GM23248 (cell line): ENCODE data around the gene MAML2. TPM values are rescaled to one million over a fixed set of nuclear protein-coding genes. Genes with fewer than 3 reads are reported as not detected.

Experiments used
- DNase-seq: peaks from one replicate; pipeline ENCODE4 v3.0.0-alpha.2; 2015
- H2AFZ ChIP-seq: fragments of 200-600 bp; sonication (generic); 2 replicates; pipeline ENCODE4 v1.6.1; 2016; ENCODE audit warnings: antibody characterized with exemption
- H3F3A ChIP-seq: fragments of 200-600 bp; sonication (generic); 2 replicates; pipeline ENCODE4 v1.6.1; 2016; ENCODE audit warnings: mild to moderate bottlenecking, antibody characterized with exemption, mixed run types; ENCODE audit not compliant: insufficient read depth
- H3K27ac ChIP-seq: fragments of 200-600 bp; sonication (generic); 2 replicates; pipeline ENCODE4 v1.5.1; 2016; ENCODE audit warnings: mild to moderate bottlenecking
- H3K27me3 ChIP-seq: fragments of 200-600 bp; sonication (generic); replicated peaks from 2 replicates; pipeline ENCODE4 v1.6.1; 2016; ENCODE audit warnings: mild to moderate bottlenecking; ENCODE audit not compliant: insufficient read depth
- H3K36me3 ChIP-seq: fragments of 200-600 bp; sonication (generic); 2 replicates; pipeline ENCODE4 v1.6.1; 2016; ENCODE audit warnings: low read depth, mild to moderate bottlenecking
- H3K4me1 ChIP-seq: fragments of 200-600 bp; sonication (generic); 2 replicates; pipeline ENCODE4 v1.6.1; 2016; ENCODE audit warnings: mild to moderate bottlenecking; ENCODE audit not compliant: insufficient read depth
- H3K4me2 ChIP-seq: fragments of 200-600 bp; sonication (generic); one replicate; pipeline ENCODE4 v1.6.1; 2016; ENCODE audit warnings: mild to moderate bottlenecking; ENCODE audit not compliant: unreplicated experiment
- H3K4me3 ChIP-seq: fragments of 200-600 bp; sonication (generic); 2 replicates; pipeline ENCODE4 v1.5.1; 2016; ENCODE audit warnings: mild to moderate bottlenecking
- H3K79me2 ChIP-seq: fragments of 200-600 bp; sonication (generic); 2 replicates; pipeline ENCODE4 v1.6.1; 2016; ENCODE audit warnings: mild to moderate bottlenecking; ENCODE audit not compliant: insufficient read depth
- H3K9ac ChIP-seq: fragments of 200-600 bp; sonication (generic); 2 replicates; pipeline ENCODE4 v1.6.1; 2016; ENCODE audit warnings: mild to moderate bottlenecking
- H3K9me2 ChIP-seq: fragments of 200-600 bp; sonication (generic); 2 replicates; pipeline ENCODE4 v1.6.1; 2016; ENCODE audit warnings: mixed run types, mild to moderate bottlenecking, moderate library complexity; ENCODE audit not compliant: insufficient read depth
- H3K9me3 ChIP-seq: fragments of 200-600 bp; sonication (generic); one replicate; pipeline ENCODE4 v1.6.1; 2017; ENCODE audit warnings: low read depth
- H4K20me1 ChIP-seq: fragments of 200-600 bp; sonication (generic); 2 replicates; pipeline ENCODE4 v1.6.0; 2016; ENCODE audit not compliant: insufficient read depth
- EZH2 ChIP-seq: fragments of 200-600 bp; sonication (generic); IDR thresholded peaks from 2 replicates; pipeline ENCODE4 v1.6.1; 2018; ENCODE audit warnings: antibody characterized with exemption, mild to moderate bottlenecking; ENCODE audit not compliant: insufficient read depth, poor library complexity, severe bottlenecking
- EZH2phosphoT487 ChIP-seq: fragments of 200-600 bp; sonication (generic); IDR thresholded peaks from 2 replicates; pipeline ENCODE4 v1.6.1; 2018; ENCODE audit warnings: antibody characterized with exemption, moderate library complexity, mild to moderate bottlenecking, low read depth; ENCODE audit not compliant: insufficient read depth
- WGBS, 2 experiments: methylation state at CpG; one replicate each; pipeline ENCODE4 v1.1.6; 2015 to 2017; ENCODE audit warnings: low lambda C conversion rate in 2 of 2, low coverage in 1 of 2; ENCODE audit errors: missing lambda C conversion rate in 2 of 2; 5-methylcytosine and 5-hydroxymethylcytosine counted together
- in situ Hi-C: fragments of 300-500 bp; cut with MboI; formaldehyde crosslinking; loops from 2 replicates; pipeline ENCODE4 v1.15.0; 2020
- polyA plus RNA-seq: library from polyadenylated mRNA; unstranded; fragments of >200 nt; fragmentation: Nextera tagmentation; extraction: Ambion mirVana; gene quantifications from 2 replicates; pipeline ENCODE4 v1.2.1, GENCODE V29; 2016
- total RNA-seq: library from RNA; depleted of rRNA; stranded (reverse); fragments of >200 nt; shearing (Covaris generic); gene quantifications from 2 replicates; pipeline ENCODE4 v1.2.3, GENCODE V29; 2014

Gene MAML2
- total and polyA plus RNA-seq, 2 experiments from 2014 or later, result 7.4 to 23.7 TPM

GRCh38 chr11:96358321-96358720 lies 15.3 kb upstream of the MAML2 start:
- Histone ChIP-seq H3K9me2 (no peaks in the 10 kb centered on the region), H3K4me2 (no peak overlapping the region), H3K4me3 (no peak overlapping the region), H3F3A (no peaks in the 10 kb centered on the region), H4K20me1 (no peaks in the 10 kb centered on the region), H3K79me2 (no peaks in the 10 kb centered on the region), H3K27me3 (no peaks in the 10 kb centered on the region), H3K4me1 (peaks cover 9% of the 10 kb centered on the region), H3K27ac (no peak overlapping the region), H3K9me3 (no peaks in the 10 kb centered on the region), H3K36me3 (peaks cover 48% of the 10 kb centered on the region), H2AFZ (no peak overlapping the region), H3K9ac (no peak overlapping the region)
- 97 to 98% methylated on average over 3 of the region's 3 CpGs for WGBS, 2 experiments
- DNase-seq, result no peak
- in situ Hi-C loops, result loop anchor here (10.0 kb wide), 1 partner anchor 514 kb away; no protein-coding TSS in a partner anchor
- no peak for TF ChIP-seq EZH2

GRCh38 chr11:96357794-96358193 lies 14.8 kb upstream of the MAML2 start:
- H2AFZ ChIP-seq, result no peak overlapping the region
- no peak overlapping the region for H3K9ac ChIP-seq
- no peak overlapping the region for H3K4me3 ChIP-seq
- no peak for DNase-seq
- no peaks in the 10 kb centered on the region for H3K9me2 ChIP-seq
- no peak overlapping the region for H3K27ac ChIP-seq
- no peaks in the 10 kb centered on the region for H4K20me1 ChIP-seq
- no peaks in the 10 kb centered on the region for H3F3A ChIP-seq
- no peaks in the 10 kb centered on the region for H3K9me3 ChIP-seq
- no peaks in the 10 kb centered on the region for H3K79me2 ChIP-seq
- H3K36me3 ChIP-seq, result peaks cover 48% of the 10 kb centered on the region
- in situ Hi-C loops, result loop anchor here (10.0 kb wide), 1 partner anchor 513 kb away; no protein-coding TSS in a partner anchor
- peaks cover 9% of the 10 kb centered on the region for H3K4me1 ChIP-seq
- WGBS, 2 experiments, result 92 to 100% methylated on average over 1 of the region's 1 CpG
- H3K4me2 ChIP-seq, result no peak overlapping the region
- TF ChIP-seq EZH2phosphoT487 (no peak), EZH2 (no peak)
- no peaks in the 10 kb centered on the region for H3K27me3 ChIP-seq

GRCh38 chr11:96356848-96357247 lies 13.9 kb upstream of the MAML2 start:
- no peak for DNase-seq
- in situ Hi-C loops, result loop anchor here (10.0 kb wide), 1 partner anchor 512 kb away; no protein-coding TSS in a partner anchor
- Histone ChIP-seq H3K9me3 (no peaks in the 10 kb centered on the region), H3K9me2 (no peaks in the 10 kb centered on the region), H3K27me3 (no peaks in the 10 kb centered on the region), H3K9ac (no peak overlapping the region), H3F3A (no peaks in the 10 kb centered on the region), H3K4me3 (no peak overlapping the region), H3K79me2 (no peaks in the 10 kb centered on the region), H2AFZ (no peak overlapping the region), H4K20me1 (no peaks in the 10 kb centered on the region), H3K4me2 (no peak overlapping the region), H3K27ac (no peak overlapping the region), H3K4me1 (peaks cover 4% of the 10 kb centered on the region), H3K36me3 (peaks cover 49% of the 10 kb centered on the region)
- TF ChIP-seq EZH2phosphoT487 (no peak), EZH2 (no peak)
- 96 to 99% methylated on average over 4 of the region's 4 CpGs for WGBS, 2 experiments

DNA sequence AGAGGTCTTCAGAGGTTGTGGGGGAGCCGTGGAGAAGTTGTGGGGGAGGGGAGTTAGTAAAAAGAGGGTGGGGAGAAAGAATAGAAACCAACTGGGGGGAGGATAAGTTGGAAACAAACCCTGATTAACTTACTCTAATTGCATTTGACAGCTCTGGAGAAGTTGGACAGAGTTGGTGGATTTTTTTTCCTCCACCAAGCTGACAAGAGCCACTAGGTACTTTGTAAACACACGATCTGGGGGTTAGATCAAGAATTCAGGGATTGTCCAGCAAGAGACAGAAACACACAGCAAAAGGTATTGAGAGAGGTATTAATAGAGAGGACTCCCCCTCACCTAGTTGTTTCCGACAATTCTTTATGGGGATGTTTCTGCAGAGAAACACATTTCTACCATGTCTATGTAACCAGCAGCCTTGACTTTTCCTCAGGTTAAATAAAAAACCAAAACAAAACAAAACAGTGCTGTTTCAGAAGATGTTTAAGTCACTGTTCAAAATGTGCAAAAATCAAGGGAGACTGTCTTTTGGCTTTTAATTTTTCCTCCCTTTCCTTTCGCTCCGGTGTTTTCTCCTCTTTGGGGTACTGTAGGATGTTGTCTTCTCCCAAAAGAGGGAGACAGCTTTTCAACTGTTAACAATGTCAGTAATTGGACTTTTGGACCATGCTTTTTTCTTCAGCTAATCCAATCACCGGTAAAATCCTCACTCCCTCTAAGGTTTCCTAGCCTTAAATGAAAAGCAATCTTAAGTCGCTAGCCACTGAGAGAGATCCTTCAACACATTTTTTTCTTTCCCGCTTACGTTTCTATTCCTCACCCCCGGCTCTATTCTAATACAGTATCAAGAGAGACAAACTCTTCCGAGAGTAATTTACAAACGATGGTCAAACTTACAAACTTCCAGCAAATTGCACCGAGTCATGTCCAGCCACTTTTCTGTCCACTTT lies 708 bp downstream of the MAML2 start:
- no peak for TF ChIP-seq EZH2phosphoT487
- TF ChIP-seq EZH2, result no peak
- no peaks in the 10 kb centered on the region; the same call in 1 of the 2 replicates for H4K20me1 ChIP-seq
- H3K4me3 ChIP-seq, result peak overlapping the region; percentile 100
- H3K4me2 ChIP-seq, result peak overlapping the region; percentile 97
- H3K27ac ChIP-seq, result peak overlapping the region; percentile 80
- H3K36me3 ChIP-seq, result no peaks in the 10 kb centered on the region
- peak; percentile 62 for DNase-seq
- H3K9ac ChIP-seq, result peak overlapping the region; percentile 95
- in situ Hi-C loops, result loop anchor here (10.0 kb wide), 1 partner anchor 287 kb away; no protein-coding TSS in a partner anchor
- H3F3A ChIP-seq, result peaks cover 46% of the 10 kb centered on the region
- H3K79me2 ChIP-seq, result peaks cover 57% of the 10 kb centered on the region
- no peaks in the 10 kb centered on the region for H3K27me3 ChIP-seq
- no peaks in the 10 kb centered on the region for H3K9me3 ChIP-seq
- no peaks in the 10 kb centered on the region for H3K9me2 ChIP-seq
- H2AFZ ChIP-seq, result peak overlapping the region; percentile 81
- H3K4me1 ChIP-seq, result peaks cover 34% of the 10 kb centered on the region
- 1 to 3% methylated on average over 13 of the region's 13 CpGs for WGBS, 2 experiments
